ENCODE results near the gene PI4K2A. TPM values are rescaled to one million over a fixed set of nuclear protein-coding genes. Genes with fewer than 3 reads are reported as not detected.

PI4K2A gene
- total and polyA plus RNA-seq, 2 of the 13 experiments (the other 11 are each of a cell fraction or from before 2014, with no cell fraction given) = 10.9 to 14.3 TPM

DNA sequence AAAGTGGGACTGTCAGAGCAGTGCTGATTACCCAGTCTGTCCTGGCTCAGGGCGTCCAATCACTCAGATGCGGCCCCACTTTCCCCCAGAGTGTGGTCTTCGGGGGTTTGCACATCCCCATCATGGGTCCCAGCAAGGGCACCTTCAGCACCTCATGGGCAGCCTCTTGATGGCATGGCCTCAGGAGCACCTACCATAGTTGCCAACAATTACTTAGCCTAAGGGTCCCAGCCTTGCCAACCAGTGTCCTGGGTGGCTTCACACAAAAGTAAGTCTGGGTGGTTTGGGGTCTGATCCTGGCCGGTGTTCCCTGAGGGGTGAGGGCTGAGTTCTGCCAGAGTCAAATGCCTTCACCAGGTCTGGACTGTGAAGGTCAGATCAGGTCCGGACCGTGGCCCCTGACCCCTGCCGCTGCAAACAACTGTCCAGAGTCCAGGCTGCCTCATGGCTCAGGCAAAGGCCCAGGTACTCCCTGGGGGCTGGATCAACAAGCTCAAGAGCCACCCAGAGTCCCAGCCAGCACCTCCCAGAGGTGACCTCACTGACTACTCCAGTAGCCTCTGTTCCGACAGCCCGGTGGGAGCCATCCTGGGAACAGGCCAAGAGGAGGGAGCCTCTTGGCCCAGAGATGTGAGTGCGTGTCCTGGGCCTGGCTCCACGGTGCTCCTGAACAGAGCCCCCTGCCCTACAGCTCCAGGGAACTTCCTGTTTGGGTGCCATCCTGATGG lies 66.8 kb downstream of the PI4K2A start (continued):
- TF ChIP-seq, protein P1, sequence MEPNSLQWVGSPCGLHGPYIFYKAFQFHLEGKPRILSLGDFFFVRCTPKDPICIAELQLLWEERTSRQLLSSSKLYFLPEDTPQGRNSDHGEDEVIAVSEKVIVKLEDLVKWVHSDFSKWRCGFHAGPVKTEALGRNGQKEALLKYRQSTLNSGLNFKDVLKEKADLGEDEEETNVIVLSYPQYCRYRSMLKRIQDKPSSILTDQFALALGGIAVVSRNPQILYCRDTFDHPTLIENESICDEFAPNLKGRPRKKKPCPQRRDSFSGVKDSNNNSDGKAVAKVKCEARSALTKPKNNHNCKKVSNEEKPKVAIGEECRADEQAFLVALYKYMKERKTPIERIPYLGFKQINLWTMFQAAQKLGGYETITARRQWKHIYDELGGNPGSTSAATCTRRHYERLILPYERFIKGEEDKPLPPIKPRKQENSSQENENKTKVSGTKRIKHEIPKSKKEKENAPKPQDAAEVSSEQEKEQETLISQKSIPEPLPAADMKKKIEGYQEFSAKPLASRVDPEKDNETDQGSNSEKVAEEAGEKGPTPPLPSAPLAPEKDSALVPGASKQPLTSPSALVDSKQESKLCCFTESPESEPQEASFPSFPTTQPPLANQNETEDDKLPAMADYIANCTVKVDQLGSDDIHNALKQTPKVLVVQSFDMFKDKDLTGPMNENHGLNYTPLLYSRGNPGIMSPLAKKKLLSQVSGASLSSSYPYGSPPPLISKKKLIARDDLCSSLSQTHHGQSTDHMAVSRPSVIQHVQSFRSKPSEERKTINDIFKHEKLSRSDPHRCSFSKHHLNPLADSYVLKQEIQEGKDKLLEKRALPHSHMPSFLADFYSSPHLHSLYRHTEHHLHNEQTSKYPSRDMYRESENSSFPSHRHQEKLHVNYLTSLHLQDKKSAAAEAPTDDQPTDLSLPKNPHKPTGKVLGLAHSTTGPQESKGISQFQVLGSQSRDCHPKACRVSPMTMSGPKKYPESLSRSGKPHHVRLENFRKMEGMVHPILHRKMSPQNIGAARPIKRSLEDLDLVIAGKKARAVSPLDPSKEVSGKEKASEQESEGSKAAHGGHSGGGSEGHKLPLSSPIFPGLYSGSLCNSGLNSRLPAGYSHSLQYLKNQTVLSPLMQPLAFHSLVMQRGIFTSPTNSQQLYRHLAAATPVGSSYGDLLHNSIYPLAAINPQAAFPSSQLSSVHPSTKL (CRISPR knock-in tag; IDR thresholded peaks at IDR 0.05) = peak; percentile 80
- TF ChIP-seq, protein P2, sequence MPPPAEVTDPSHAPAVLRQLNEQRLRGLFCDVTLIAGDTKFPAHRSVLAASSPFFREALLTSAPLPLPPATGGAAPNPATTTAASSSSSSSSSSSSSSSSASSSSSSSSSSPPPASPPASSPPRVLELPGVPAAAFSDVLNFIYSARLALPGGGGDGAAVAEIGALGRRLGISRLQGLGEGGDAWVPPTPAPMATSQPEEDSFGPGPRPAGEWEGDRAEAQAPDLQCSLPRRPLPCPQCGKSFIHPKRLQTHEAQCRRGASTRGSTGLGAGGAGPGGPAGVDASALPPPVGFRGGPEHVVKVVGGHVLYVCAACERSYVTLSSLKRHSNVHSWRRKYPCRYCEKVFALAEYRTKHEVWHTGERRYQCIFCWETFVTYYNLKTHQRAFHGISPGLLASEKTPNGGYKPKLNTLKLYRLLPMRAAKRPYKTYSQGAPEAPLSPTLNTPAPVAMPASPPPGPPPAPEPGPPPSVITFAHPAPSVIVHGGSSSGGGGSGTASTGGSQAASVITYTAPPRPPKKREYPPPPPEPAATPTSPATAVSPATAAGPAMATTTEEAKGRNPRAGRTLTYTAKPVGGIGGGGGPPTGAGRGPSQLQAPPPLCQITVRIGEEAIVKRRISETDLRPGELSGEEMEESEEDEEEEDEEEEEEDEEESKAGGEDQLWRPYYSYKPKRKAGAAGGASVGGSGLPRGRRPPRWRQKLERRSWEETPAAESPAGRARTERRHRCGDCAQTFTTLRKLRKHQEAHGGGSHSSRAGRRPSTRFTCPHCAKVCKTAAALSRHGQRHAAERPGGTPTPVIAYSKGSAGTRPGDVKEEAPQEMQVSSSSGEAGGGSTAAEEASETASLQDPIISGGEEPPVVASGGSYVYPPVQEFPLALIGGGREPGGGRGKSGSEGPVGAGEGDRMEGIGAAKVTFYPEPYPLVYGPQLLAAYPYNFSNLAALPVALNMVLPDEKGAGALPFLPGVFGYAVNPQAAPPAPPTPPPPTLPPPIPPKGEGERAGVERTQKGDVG (CRISPR knock-in tag; IDR thresholded peaks at IDR 0.05; ENCODE audit: borderline replicate concordance) = peak; percentile 49; the same call in 1 of the 2 replicates
- peak; percentile 82 for TF ChIP-seq MED1 (CRISPR knock-in tag; IDR thresholded peaks at IDR 0.05)
- 0 out of 2 replicates have a peak, but pooled peaks have one; percentile 38 for TF ChIP-seq ZNF235 (CRISPR knock-in tag; IDR thresholded peaks at IDR 0.05; ENCODE audit: borderline replicate concordance)
- TF ChIP-seq ZSCAN9 (CRISPR knock-in tag; IDR thresholded peaks at IDR 0.05; ENCODE audit: borderline replicate concordance) = peak; percentile 52; the same call in 1 of the 2 replicates
- TF ChIP-seq, protein P3, sequence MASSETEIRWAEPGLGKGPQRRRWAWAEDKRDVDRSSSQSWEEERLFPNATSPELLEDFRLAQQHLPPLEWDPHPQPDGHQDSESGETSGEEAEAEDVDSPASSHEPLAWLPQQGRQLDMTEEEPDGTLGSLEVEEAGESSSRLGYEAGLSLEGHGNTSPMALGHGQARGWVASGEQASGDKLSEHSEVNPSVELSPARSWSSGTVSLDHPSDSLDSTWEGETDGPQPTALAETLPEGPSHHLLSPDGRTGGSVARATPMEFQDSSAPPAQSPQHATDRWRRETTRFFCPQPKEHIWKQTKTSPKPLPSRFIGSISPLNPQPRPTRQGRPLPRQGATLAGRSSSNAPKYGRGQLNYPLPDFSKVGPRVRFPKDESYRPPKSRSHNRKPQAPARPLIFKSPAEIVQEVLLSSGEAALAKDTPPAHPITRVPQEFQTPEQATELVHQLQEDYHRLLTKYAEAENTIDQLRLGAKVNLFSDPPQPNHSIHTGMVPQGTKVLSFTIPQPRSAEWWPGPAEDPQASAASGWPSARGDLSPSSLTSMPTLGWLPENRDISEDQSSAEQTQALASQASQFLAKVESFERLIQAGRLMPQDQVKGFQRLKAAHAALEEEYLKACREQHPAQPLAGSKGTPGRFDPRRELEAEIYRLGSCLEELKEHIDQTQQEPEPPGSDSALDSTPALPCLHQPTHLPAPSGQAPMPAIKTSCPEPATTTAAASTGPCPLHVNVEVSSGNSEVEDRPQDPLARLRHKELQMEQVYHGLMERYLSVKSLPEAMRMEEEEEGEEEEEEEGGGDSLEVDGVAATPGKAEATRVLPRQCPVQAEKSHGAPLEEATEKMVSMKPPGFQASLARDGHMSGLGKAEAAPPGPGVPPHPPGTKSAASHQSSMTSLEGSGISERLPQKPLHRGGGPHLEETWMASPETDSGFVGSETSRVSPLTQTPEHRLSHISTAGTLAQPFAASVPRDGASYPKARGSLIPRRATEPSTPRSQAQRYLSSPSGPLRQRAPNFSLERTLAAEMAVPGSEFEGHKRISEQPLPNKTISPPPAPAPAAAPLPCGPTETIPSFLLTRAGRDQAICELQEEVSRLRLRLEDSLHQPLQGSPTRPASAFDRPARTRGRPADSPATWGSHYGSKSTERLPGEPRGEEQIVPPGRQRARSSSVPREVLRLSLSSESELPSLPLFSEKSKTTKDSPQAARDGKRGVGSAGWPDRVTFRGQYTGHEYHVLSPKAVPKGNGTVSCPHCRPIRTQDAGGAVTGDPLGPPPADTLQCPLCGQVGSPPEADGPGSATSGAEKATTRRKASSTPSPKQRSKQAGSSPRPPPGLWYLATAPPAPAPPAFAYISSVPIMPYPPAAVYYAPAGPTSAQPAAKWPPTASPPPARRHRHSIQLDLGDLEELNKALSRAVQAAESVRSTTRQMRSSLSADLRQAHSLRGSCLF (CRISPR knock-in tag; IDR thresholded peaks at IDR 0.05; ENCODE audit: borderline replicate concordance) = no peak
- TF ChIP-seq ZNF556 (CRISPR knock-in tag; IDR thresholded peaks at IDR 0.05; ENCODE audit: borderline replicate concordance) = peak; percentile 67; the same call in 1 of the 2 replicates
